NCI-H526 treated with DMSO at 0.1 percent for 48 hours (cell line): Measurements from ENCODE around the gene ACTG1.
A peak's percentile ranks its signal among the peaks of the same experiment; 100 is the strongest.

ENCODE experiments used
- DNase-seq: peaks from one replicate; lab custom pipeline; 2025; lab: John Stamatoyannopoulos, UW

Gene ACTG1

DNA sequence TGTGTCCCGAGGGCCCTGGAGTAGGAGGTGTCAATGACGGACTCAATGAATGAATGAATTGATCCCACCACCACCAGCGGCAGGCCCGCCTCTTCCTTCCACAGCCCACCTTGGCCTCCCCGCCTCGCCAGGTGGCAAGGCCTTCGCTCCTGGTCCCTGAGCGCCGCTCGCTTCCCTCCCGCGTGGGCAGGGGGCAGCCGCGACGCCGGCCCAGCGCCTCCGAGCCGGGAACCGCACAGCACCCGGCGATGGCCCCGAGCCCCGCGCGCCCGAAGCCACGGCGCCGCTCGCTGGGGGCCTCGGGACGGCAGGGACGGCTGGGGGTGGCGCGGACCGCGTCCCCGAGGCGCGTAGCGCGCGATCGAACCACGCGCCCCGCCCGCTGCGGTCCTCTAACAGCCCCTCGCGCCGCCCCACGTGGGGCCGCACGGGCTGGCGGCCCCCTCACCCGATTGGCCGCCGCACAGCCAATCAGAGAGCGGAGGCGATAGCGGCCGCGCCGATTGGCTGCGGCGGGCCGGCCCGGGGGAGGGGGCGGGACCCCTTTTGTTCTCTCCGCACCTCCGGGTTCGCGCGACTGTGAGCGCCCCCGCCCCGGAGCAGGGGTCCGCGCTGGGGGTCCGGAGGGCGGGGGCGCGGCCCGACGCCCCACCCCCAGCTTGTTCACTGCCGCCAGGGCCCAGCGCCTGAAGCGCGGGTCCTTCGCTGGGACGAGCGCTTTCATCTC is 31.4 kb downstream of the ACTG1 start:
- peak; percentile 66 for DNase-seq

DNA sequence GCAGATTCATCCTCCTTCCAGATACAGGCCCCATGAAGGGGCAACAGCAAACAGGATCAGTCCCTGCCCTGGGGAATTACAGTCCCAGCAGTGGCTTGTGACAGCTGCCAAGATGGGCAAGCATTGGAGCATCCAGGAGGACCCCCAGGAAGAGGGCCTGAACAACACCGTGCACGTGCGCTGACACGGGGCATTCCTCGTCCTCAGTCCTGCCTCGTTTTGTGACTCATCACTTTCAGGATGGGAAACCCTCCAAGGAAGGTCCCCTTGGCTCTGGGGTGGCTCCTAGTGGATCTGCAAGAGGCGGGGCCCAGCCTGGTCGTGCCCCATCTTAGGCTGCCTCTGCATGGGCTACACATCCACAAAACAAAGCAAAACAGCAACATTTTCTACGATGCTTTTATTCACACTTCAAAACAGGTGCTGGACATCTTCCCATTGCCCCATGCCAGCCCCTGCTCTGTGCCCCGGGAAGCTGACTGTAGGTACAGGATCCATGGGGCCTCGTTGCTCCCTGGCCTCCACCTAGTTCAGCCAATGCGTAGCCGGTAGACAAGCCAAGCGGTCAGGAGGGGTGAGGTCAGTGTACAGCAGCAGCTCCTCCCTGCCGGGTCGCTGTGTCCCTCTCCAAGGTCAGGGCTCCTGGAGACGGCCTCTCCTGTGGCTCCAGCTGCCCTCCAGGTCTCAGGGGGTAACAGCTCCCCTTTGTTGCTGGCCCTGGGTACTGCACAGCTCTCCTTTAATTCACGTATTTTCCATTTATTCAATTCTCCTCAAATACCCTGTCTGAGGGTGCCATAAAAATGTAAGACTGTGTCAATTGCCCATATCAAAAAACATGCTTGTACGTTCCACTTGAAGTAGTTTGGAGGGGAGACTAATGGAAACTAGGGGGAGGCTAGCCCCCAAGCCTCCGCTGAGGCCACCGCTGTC is 32.2 kb downstream of the ACTG1 start:
- DNase-seq: no peak

DNA sequence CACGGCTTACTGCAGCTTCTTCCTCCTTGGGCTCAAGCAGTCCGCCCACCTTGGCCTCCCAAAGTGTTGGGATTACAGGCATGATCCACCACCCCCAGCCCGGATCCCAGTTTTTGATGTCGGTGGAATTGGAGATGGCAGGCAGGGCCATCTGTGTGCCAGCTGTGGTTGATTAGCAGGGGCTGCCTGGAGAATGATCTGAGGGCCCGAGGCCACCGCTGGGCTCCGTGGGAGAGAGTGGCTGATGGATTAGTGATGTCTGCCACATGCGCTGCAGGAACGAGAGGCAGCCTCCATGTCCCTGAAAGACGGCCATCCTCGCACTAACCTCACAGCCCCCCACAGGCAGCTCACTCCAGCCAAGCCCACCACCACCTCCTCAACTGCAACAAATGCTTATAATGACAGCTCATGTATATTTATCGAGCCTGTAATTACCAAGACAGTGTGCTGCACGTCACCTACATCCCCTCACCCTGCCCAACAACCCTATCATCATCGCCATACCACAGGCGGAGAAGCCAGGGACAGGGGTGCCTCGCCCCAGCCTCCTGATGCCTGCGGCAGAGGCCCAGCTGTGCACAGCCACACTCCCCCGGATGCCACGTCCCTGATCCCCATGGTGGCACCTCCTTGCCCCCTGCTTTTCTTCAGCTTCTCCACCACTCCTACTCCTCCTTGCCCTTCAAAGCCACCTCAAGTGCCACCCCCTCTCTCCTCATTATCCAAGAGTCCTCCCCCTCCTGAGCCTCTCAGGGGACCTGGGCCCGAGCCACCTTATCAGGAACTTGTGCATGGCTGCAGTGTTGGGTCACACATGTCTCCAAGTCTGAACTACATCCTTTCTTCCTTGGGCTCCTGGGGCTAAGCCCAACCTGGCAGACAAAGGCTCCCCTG is 33.2 kb downstream of the ACTG1 start:
- DNase-seq: no peak

DNA sequence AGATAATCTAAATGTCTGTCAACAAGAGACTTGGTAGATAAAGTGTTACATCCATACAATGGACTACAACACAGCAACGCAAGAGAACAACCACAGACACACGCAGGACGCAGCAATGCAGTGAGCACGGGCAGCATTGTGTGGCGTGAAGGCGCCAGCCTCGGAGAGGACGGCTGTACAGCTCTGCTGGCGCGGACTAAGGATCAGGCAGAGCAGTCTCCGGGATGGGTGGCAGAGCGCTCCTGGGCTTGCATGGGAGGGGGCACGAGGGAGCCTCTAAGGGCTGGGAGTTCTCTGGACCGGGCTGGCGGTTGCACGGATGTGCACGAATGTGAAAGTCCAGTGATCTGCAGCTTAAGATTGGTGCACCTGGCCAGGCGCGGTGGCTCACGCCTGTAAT is 34.5 kb downstream of the ACTG1 start:
- DNase-seq: no peak

DNA sequence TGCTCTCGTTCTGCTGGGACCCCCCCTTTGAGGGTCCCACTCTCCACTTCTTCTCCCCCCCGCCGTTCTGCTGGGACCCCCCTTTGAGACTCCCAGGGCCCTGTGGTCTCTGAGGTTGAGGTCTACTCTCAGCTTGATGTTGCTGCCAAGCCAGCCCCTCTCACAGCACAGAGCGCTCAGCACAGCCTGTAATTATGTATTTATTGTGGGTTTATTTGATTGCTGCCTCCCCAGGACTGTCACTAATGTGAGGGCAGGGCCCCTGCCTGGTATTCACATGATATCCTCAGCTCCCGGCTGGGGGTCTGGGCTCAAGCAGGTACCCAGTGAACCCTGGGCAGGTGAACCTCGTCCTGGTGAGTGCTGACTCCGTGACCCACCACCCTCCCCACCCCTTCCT is 35.4 kb downstream of the ACTG1 start:
- no peak for DNase-seq

DNA sequence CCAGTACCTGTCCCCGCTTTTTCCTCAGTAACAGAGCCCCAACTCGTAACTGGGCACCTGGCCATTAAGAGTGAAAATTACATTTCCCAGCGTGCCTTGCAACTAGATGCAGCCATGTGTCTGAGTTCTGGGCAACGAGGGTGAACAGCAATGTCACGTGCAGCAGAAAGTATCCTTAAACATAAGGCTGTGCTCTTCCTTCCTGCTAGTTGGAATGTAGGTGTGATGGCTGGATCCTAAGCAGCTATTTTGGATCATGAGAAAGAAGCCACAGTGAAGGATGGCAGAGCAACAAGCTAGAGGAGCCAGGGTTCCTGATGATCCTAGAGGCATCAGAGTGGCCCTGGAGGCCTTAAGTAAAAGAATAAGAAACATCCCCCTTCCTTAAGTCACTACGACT is 36.0 kb downstream of the ACTG1 start:
- DNase-seq: no peak

DNA sequence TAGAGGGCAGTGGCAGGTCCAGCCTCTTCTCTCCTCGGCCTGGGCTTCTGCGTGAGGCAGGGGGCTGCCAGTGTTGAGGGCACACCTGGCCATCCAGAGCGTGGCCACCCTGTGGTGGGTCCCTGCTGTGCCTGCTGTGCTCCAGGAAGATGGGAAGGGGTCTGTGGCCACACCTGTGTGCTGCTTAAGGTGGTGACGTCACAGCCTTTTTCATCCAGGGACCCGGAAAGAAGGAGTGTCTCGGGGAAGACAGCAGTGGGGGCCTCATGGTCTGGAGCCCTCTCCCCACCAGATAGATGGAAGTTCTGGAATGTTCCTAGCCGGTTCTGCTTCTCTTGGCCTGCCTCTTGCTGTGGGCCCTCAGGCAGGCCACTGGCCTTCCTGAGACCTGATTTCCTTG is 36.5 kb downstream of the ACTG1 start:
- DNase-seq: no peak

DNA sequence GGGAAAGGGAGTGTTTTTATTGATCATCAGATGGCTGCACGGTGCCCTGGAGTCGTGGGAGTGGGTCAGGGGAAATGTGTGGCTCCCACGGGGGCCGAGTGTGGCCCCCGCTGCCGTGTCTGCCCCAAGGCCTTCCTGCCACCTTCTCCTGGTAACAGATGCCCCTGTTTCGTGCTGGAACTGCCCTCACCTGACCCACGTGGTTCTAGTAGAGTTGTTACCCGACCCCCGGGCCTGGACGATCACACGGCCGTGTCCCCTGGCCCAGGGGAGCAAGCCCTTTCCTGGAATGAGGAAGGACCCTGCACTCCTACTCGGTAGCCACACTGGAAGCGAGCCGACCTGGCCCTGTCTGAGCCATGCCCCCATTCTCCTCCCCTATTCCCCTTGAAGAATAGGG is 37.6 kb downstream of the ACTG1 start:
- no peak for DNase-seq

DNA sequence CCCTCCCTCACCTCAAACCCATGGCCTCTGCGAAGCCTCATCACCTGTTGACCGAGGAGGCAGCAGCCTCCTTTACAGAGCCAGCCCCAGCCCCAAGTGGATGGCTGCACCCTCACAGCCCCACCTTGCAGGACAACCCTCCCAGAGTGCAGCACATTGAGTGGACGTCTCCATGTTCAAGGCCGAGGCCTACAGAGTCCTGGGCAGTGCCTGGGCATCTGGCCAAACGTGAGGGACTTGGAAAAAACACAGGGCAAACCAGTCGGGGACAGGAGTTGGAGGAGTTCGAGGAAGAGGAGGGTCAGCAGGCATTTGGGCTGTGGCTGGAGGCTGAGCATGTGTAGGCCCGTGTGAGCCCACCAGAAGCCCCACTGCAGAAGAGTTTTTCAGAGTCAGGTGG is 39.6 kb downstream of the ACTG1 start:
- DNase-seq: no peak

DNA sequence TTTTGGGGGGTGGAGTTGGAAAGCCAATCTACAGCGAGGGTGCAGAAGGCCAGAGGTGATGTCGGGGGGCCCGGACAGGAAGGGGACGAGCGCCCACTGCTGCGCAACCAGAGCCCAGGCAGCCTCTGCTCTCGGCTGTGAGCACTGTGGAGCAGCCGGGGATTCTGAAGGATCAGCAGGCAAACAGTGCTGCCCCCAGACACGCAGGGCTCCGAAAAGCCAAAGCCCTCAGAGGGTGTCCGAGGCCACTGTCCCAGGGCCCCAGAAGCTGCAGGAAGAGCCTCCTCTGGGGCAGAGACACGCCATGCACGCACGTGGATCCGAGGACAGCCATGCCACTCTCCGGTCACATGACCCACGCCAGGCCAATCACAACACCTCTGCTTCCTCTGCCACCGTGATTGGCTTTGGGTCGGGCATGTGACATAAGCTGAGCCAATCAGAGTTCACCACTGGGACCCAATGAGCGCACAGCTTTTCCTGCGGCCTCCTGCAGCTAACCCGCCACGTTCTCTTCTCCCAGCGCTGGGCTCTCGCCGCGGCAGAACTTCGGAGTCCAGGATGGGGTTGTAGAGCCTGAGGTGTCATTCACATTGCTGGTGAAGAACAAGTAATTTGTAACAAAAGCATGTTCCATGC is 40.7 kb downstream of the ACTG1 start:
- DNase-seq: no peak

DNA sequence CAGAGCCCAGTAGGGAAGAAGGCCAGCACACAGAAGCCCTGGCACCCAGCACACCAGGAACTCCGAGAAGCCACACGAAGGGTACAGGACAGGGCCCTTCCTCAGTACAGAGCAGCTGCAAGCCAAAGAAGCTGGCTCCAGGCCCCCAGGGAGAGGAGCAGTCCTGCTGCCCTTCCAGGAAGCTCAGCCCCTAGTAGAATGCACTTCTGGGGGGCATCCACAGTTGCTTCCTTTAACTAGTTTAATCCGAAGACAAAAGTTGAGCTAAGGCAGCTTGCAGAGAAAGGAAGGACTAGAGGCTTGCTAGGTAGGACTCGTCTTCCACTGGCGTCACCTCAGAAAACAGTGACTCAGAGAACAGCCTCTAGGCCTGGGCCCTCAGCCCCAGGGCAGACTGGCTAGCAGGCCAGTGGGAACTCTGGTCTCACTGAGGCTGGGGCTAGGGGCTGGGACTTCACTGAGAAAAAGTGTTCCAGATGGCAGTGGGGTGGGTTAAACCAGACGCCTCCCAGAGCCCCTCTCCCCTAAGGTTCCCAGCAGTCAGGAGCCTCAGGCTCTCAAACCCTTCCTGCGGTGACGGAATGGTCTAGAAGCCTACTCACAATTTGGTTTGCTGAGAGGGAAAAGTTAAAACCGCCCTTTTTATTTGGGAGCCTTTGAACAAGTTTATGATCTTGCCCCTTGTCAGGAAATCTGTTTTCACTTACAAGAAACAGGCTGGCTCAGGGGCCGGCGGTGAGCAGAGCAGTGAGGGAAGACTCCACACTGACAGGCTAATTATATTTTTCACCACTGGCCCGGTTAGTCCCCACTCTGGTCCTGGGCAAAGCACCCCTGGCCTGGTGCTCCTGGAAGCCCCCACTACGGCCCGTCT is 41.4 kb downstream of the ACTG1 start:
- no peak for DNase-seq

DNA sequence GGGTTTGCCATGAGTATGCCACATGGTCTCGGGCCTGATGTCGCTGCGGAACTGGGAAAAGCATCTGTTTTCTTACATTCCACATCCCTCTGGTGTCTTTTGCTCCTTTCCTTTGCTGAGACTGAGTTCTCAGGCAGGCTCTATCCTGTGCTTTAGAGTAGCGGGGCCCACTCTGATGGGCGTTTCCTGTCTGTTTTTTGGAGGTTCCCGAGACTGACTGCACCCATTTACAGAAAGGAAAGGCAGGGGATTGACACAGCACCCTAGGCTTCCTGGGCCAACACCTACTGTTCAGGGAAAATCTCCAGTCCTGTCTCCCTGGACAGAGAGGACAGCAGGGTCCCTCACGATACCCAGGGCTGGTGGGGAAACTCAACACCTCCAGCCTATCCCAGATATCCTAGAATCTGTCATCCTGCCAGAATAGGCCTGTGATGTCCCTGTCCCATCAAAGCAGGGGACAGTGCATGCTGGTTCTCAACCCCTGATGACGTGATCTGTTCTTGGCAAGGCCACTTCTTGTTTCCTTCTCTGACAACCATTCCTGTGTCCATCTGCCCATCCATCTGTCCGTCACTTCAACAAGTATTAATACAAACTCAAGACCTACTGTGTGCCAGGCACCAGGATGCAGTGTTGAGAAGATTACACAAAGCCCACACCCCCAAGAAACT is 42.2 kb downstream of the ACTG1 start:
- no peak for DNase-seq

DNA sequence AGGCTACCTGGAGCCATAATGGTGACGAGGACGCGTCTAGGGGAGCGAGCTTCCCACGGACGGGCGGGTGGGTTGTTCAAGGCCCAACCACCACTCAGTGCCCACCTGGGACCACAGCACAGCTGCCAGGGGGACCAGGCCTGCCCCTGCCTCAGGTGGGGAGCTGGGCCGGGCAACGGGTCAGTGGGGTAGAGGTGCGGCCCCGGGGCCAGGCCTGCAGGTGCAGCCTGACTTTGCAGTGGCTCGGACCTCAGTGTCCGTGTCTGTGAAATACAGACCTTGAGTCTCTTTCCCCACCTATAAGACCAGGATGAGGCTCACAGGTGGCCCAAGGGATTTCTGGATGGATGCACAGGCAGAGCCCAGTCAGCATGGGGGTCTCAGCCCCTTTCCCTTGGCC is 43.3 kb downstream of the ACTG1 start:
- no peak for DNase-seq

DNA sequence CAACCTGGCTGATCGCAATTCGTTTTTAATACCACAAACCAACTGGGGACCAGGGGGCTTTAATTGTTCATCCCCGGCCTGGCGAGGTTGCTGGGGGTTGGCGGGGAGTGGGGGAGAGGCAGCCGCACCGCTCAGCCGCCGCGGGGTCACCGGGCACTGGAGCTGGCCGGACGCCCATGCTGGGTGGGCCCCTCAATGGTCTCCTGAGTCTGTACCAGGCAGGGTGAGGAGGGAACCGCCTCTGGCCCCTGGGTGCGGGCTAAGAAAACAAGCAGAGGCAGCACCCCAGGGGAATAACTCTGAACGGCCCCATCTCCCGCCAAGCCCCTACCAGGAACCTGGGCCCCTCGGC is 43.9 kb downstream of the ACTG1 start:
- DNase-seq: no peak

DNA sequence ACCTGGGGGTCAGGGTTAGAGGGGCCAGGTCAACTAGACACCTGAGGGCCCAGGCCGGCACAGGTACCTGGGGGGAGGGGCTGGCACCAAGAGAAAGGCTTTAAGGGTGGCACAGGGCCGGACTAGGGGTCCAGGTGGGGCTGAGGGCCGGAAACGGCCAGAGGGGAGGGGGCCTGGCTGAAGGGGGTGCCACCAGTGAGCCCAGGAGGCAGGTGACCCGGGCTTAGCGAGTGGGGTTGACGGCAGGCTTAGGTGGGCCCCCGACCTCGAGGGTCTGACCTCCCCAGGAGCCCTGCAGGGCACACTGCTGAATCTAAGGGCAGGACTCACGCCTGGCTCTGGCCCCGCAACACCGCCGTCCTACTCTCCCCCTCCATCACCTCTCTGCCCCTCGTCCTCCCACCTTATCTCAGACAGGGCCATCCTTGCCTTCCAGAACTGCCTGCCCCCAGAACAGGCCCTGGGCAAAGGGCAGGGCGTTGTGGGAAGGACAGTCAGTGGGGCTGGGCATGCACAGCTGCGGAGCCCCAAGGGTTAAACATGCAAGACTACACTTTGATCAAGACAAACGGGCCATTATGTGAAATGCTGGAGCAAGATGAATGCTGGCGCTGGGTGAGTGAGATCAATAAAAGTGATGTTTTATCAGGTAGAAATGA is 44.4 kb downstream of the ACTG1 start:
- DNase-seq: no peak

DNA sequence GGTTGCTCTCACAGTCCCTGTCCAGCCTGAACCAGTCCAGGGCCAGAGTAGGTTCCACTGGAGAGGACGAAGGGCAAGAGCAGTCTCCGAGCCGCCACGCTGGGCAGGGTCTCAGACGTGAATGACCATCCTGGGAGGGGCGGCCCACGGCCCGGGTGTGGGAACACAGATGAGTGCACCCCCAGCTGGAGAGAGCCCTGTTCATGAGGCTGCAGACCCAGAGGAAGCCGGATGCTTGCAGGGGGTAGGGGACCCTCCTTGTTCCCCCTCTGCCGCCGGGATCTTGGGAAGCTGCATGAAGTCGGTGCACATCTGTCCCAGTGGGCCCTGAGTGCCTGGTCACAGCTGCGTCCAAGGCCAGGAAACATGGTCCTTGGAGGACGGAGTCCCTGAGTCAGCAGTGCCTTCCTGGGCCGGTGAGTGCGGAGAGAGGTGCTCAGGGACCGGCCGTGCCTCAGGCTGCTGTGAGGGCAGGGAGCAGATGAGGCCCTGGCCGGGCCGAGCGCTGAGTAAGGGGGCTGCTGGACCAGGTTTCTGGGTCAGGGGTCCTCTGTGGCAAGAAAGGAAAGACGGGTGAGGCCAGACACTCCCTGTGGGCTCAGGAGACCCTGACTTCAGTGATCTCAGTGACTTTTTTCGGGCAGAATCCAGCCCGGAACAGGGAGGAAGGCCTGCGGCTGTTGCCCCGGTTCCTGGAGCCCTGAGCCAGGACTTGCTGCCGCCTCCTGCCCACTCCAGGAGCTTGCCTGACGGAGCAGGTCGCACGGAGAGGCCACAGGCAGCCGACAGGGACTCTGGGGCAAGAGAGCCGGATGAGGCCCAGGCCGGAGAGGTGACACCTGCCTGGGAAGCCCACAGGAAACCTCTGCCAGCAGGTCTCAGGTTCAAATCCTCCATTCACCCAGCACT is 45.8 kb downstream of the ACTG1 start:
- no peak for DNase-seq

DNA sequence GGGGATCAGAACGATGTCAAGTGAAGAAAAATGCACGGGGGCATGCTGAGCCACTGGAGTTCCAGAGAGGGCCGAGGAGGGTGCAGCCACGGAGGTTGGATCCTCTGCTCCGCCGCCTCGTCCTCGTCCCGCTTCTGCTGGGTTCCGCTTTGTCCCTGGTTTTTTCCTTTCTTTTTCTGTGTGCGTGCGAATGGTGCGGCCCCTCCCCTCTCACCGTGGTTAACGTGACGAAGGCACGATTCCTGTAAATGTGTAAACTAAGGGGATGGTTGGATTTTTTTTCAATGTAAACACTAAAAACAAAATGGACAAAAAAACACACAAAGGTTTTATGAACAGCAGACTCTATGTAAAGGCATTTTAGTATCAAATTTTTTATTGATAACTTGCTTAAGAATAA is 46.7 kb downstream of the ACTG1 start:
- no peak for DNase-seq

DNA sequence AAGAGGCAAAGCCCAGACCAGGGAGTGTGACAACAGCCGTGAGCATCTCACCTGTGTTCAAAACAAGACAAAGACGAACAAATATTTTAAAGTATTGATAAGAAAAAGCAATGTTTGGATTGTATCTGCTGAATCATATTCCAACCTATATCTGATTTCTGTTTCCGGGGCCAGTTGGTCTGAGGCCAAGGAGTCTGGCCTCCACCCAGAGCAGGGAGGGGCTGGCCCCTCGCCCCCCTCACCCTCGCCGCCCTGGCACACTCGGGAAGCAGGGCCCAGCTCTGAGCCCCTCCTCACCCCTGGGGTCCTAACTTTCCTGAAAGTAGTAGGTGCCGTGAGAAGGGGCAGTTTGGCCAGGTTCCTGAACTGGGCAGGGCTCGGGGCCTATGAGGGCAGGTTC is 48.0 kb downstream of the ACTG1 start:
- no peak for DNase-seq

DNA sequence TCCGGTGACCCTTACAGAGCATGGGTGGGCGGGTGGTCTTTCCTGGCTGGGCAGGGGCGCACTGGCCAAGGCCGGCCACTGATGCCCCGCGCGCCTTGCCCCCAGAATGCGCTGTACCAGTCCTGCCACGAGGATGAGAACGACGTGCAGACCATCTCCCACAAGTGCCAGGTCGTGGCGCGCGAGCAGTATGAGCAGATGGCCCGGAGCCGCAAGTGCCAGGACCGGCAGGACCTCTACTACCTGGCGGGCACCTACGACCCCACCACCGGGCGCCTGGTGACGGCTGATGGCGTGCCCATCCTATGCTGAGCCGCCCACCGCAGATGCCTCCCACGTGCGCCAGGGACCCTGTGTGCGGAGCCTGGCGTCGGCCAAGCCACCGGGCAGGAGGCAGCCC is 49.1 kb downstream of the ACTG1 start:
- no peak for DNase-seq
